IPS-18c (cell line): ENCODE results near the gene LRRC27.
"Not testable (repeated sequence)": the region's sequence is repeated elsewhere in the genome, so short reads cannot be mapped to it uniquely, and the experiment has no call there.

Experiments used
- H3K4me3 ChIP-seq: 2 replicates; pipeline ENCODE4 v1.7.0; 2013; ENCODE audit warnings: low read depth, mild to moderate bottlenecking, low read length, moderate library complexity; ENCODE audit not compliant: insufficient read depth
- H3K9me3 ChIP-seq: one replicate; pipeline ENCODE4 v1.6.1; 2013; ENCODE audit warnings: mild to moderate bottlenecking, low read length, moderate library complexity; ENCODE audit not compliant: control insufficient read depth, insufficient read depth

LRRC27 gene

DNA sequence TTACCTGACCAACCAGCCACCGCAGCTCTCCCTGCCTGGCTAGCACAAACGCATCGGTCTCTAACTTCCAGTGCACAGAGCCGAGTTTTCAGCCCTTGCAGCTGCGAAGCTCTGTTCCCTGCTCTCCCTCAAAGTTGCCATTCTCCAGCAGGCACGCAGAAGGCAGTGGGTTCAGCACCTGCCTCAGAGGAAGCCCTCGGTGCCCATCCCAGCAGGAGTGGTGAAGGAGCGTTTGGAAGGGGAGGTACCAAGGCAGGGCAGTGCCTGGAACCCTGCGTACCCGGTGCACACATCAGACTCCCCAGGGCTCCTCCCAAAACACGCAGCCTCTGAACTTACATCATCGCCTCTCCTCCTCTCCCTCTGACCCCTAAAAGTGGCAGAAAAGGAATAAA, 22.5 kb upstream of the LRRC27 start:
- Histone ChIP-seq H3K9me3 (peaks cover 5% of the 10 kb centered on the region), H3K4me3 (peak overlapping the region; percentile 3; the same call in 1 of the 2 replicates)

DNA sequence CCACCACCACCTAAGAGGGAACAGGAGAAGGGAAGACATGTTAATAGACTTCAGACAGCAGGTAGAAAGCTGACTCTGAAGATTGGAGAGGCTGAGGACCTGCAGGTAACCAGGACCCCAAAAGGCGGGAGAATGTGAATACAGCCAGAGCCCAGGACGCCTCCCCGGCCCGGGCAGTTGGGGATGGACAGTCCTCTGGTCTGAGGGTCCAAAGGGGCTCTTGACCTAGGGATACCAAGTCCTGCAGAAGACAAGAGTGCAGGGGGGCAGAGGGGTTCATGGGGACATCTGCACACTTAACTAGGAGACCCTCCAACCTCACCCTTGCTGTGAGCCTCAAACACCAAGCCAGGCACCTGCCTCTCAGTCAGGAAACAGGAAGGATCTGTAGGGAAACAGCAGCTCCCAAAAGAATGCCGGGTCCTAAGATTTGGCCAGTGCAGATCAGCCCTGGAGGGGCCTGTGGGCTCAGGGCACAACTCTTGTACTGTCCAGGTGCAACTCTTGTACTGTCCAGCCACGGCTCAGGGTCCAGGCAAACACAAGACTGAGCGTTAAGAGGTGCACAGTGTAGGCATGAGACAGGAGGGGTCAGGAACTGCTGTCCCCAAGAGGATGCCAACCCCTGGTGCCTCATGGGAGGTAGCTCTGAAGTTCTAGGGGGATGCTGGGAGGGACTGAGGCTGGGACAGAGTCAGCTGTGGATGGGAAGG, 22.0 kb upstream of the LRRC27 start:
- no peak overlapping the region for H3K4me3 ChIP-seq
- H3K9me3 ChIP-seq, result peaks cover 2% of the 10 kb centered on the region

DNA sequence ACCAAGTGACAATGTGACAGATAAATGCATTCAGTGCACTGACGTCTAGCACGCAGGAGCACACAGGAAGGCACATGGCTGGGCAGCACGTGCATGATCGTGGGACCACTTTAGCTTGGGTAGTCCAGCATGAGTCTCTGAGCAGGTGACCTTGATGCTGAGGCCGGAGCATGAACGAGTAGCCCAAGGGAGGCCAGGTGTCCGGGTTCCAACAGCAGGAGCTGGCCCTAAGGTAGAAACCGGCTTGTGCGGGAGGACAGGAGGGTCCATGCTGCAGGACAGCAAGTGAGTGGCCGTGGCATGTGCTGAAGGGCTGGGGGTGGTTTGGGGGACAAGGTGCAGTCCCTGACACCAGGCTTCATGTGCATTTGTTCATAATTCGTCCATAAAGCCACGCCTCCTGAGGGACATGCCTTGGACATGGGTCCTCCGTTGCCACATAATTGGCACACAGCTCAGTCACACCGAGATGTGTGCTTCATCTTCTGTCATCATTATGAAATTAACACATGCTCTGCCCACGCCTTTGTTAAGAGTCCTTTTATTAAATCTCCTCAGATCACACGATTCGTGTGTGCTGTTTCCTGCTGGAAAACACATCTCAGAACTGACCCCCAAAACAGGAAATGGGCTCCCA, 21.2 kb upstream of the LRRC27 start:
- Histone ChIP-seq H3K4me3 (no peak overlapping the region), H3K9me3 (peaks cover 2% of the 10 kb centered on the region)

- H3K9me3 ChIP-seq, result no peaks in the 10 kb centered on the region
- H3K4me3 ChIP-seq, result no peak overlapping the region
Observed at GRCh38 chr10:132311338-132311939, 20.6 kb upstream of the LRRC27 start.

DNA sequence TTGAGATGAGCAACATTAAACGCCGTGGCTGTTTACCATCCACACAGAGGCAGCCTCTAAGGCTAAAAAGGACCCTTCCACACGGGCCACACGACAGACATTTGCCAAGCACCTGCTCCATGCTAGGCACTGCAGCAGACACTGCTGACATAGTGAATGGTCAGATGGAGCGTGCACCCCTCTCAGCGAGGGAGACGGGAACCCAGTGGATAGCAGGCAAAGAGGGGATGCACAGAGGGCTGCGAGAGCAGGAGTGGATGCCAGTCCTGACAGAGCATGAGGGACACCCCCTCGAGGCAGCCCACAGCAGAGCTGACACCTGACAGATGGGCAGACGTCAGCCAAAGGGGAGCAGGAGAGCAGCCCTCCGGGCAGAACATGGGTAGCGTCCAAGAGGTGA, 18.7 kb upstream of the LRRC27 start:
- Histone ChIP-seq H3K4me3 (no peak overlapping the region), H3K9me3 (no peaks in the 10 kb centered on the region)

DNA sequence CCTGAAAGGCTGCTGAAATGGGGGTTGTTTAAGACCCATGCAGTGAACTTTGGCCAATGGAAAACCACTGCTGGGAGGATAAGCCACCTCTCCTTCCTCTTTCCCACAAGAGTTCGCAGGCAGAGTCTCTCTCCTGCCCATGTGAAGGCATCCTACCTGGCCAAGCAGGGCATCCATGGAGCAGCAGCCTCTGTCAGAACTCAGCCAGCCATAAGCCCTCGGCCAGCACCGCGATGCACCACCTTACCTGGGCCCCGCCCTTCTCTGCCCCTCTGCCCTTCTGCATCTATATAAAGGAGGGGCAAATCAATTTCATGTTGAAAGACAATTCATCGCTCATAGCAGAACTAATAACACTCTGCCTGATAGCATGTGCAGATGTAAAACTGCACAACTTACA, 18.1 kb upstream of the LRRC27 start:
- Histone ChIP-seq H3K4me3 (no peak overlapping the region), H3K9me3 (no peaks in the 10 kb centered on the region)

DNA sequence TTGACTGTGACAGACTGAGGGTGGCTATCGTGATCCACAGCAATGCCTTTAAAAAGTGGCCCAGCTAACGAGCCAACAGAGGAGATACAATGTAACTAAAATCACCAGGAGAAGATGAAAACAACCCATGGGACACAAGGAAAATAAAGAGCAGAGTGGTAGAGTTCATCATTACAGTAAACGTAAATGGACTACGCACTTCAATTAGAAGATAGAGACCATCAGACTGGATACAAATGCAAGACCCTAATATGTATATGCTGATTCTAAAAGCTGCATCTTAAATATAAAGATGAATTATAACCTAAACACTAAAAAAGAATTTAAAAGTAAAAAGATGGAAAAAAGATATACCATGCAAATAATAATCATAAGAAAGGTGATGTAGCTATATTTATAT, 17.7 kb upstream of the LRRC27 start:
- Histone ChIP-seq H3K4me3 (no peak overlapping the region), H3K9me3 (no peaks in the 10 kb centered on the region)

- not testable (repeated sequence) for H3K9me3 ChIP-seq, H3K4me3 ChIP-seq
Observed at GRCh38 chr10:132314881-132315280, 17.1 kb upstream of the LRRC27 start.

GRCh38 chr10:132316133-132316532, 15.9 kb upstream of the LRRC27 start:
- H3K4me3 ChIP-seq, result no peak overlapping the region
- H3K9me3 ChIP-seq, result no peaks in the 10 kb centered on the region

GRCh38 chr10:132317477-132317876, 14.5 kb upstream of the LRRC27 start:
- not testable (repeated sequence) for H3K9me3 ChIP-seq, H3K4me3 ChIP-seq

- Histone ChIP-seq H3K4me3 (no peak overlapping the region), H3K9me3 (no peaks in the 10 kb centered on the region)
Observed at GRCh38 chr10:132319853-132320653, 11.9 kb upstream of the LRRC27 start.

DNA sequence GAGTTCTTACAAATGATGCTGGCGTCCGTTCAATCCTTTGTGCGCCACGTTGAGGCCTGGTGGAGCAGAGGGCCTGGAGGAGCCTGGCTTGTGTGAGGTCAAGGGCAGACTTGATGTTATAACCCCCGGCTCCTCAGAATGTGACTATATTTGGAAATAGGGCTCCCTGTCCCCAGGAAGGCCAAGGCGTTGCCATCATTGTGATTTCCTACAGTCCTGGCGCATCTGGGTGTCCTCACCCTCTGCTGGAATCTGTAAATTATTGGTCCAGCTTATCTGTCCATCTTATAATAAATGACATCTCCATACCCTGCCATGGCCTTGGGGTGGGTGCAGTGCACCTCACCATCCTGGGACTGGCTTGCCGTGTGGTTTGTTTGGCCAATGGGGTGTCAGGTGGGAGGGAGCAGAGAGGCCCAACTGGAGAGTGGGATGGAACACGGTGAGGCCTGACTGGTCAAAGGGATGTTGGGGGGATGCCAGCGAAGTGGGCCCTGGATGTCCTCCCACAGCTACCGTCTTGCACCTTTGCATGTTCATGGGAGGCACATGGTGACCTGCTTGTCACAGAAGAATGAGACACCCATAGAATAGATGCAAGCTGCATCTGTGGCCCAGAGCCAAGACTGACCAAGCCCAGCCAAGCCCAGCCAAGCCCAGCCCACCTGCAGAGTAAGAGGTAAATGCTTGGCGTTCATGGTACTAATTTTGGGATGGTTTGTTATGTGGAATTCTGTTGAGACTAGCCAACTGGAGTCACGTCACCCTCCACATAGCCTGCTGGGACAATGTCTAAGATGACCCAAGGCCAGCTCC, 11.1 kb upstream of the LRRC27 start:
- Histone ChIP-seq H3K9me3 (no peaks in the 10 kb centered on the region), H3K4me3 (no peak overlapping the region)

DNA sequence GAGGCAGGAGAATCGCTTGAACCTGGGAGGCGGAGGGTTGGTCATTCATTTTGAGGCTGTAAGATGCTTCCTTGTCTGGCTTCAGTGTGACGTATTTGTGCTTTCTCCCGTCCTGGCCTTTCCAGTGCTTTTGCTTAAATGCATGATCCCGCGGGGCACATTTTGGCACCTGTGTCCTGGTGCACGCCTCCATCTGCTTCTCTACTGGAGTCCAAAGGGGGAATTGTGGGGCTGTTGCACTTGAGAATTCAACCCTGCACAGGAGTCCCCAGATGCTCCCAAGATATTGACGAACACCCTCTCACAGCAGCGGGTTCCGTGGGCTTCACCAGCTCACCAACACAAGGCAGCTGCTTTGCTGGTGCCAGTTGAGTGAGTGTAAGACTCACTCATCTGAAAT, 10.3 kb upstream of the LRRC27 start:
- no peaks in the 10 kb centered on the region for H3K9me3 ChIP-seq
- no peak overlapping the region for H3K4me3 ChIP-seq

DNA sequence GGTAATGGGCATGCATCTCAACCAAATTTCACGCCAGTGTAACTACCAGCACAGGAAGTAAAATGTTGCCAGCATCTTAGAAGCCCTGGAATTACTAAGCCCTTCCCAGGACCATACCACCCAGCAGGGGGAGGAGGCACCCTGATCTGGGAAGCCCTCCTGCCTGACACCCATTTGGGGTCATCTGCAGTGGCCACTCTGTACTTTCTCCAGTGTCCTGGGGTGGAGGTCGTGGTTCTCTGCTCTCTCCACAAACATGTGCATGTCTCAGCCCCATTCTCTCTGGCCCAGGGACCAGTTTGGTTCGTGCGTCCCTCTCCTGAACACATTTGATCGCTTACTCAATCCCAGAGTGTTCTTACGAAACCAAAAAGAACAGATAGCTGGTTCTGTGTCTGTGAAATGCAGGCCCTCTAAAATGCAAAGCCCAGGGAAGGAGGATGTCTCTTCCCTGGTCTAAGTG, 9.4 kb upstream of the LRRC27 start:
- Histone ChIP-seq H3K9me3 (no peaks in the 10 kb centered on the region), H3K4me3 (no peak overlapping the region)

GRCh38 chr10:132324186-132324585, 7.8 kb upstream of the LRRC27 start:
- no peak overlapping the region for H3K4me3 ChIP-seq
- H3K9me3 ChIP-seq, result no peaks in the 10 kb centered on the region

GRCh38 chr10:132326344-132326889, 5.6 kb upstream of the LRRC27 start:
- Histone ChIP-seq H3K4me3 (no peak overlapping the region), H3K9me3 (no peaks in the 10 kb centered on the region)

- Histone ChIP-seq H3K4me3 (no peak overlapping the region), H3K9me3 (no peaks in the 10 kb centered on the region)
Observed at GRCh38 chr10:132326925-132327324, 5.1 kb upstream of the LRRC27 start.
